HCT116 (cell line): ENCODE data around the gene MAP3K6.

Experiments
- CEBPB ChIP-seq: IDR thresholded peaks from 2 replicates; pipeline ENCODE4 v1.6.1; 2012; ENCODE audit warnings: low read depth
- EZH2 ChIP-seq: fragments of 200-600 bp; sonication (generic); IDR thresholded peaks from 2 replicates; pipeline ENCODE4 v1.6.1; 2017; ENCODE audit warnings: antibody characterized with exemption, mixed run types
- EZH2phosphoT487 ChIP-seq: fragments of 200-600 bp; IDR thresholded peaks from 2 replicates; pipeline ENCODE4 v1.6.1; 2018; ENCODE audit warnings: antibody characterized with exemption, borderline replicate concordance
- JUND ChIP-seq: IDR thresholded peaks from 2 replicates; pipeline ENCODE4 v1.6.1; 2012
- POLR2A ChIP-seq: IDR thresholded peaks from 2 replicates; pipeline ENCODE4 v1.7.0; 2011; ENCODE audit warnings: borderline replicate concordance; ENCODE audit not compliant: insufficient read depth, insufficient read length; ENCODE audit errors: extremely low read depth
- POLR2AphosphoS5 ChIP-seq: IDR thresholded peaks from 2 replicates; pipeline ENCODE4 v1.6.1; 2011; ENCODE audit warnings: mild to moderate bottlenecking, low read depth, low read length, moderate library complexity
- RAD21 ChIP-seq: IDR thresholded peaks from 2 replicates; pipeline ENCODE4 v1.6.1; 2012; ENCODE audit warnings: low read depth, mild to moderate bottlenecking
- SIN3A ChIP-seq: IDR thresholded peaks from 2 replicates; pipeline ENCODE4 v1.6.1; 2012; ENCODE audit warnings: low read depth
- ZBTB33 ChIP-seq: IDR thresholded peaks from 2 replicates; pipeline ENCODE4 v1.6.1; 2011; ENCODE audit warnings: mild to moderate bottlenecking, low read length, moderate library complexity; ENCODE audit not compliant: insufficient replicate concordance; ENCODE audit errors: extremely low read depth
- ZNF274 ChIP-seq: fragments of 200-500 bp; sonication (Bioruptor generic); IDR thresholded peaks from 2 replicates; pipeline ENCODE4 v1.6.1; 2014; ENCODE audit warnings: mild to moderate bottlenecking, low read depth, low read length, inconsistent platforms
- TF ChIP-seq, protein P1 (sequence below), 3 experiments: fragments of 200-600 bp in 1 of 3; sonication (generic) in 1 of 3; IDR thresholded peaks in 2 of 3; conservative IDR thresholded peaks in 1 of 3; 2 replicates each; pipeline ENCODE4 v1.5.1; 2012 to 2017; ENCODE audit warnings: low read depth in 2 of 3, low read length in 2 of 3, antibody characterized with exemption in 1 of 3, borderline replicate concordance in 1 of 3, control low read depth in 1 of 3, mild to moderate bottlenecking in 1 of 3, mixed read lengths in 1 of 3, mixed run types in 1 of 3, moderate library complexity in 1 of 3; ENCODE audit not compliant: insufficient read depth in 1 of 3

DNA sequence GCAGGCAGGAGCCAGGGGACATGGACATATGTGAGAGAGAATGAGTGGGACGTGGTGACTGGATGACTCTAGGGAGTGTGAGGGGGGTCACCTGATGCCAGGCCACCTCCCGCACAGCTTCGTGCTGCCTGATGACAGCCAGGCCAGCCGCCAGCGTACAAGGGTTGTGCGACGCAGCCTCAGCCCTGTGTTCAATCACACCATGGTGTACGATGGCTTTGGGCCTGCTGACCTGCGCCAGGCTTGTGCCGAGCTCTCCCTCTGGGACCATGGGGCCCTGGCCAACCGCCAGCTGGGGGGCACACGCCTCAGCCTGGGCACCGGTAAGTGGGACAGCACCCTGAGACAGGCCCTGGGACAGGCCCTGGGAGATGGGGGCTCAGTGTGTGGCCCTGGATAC, 13.6 kb downstream of the MAP3K6 start:
- TF ChIP-seq, protein P1, sequence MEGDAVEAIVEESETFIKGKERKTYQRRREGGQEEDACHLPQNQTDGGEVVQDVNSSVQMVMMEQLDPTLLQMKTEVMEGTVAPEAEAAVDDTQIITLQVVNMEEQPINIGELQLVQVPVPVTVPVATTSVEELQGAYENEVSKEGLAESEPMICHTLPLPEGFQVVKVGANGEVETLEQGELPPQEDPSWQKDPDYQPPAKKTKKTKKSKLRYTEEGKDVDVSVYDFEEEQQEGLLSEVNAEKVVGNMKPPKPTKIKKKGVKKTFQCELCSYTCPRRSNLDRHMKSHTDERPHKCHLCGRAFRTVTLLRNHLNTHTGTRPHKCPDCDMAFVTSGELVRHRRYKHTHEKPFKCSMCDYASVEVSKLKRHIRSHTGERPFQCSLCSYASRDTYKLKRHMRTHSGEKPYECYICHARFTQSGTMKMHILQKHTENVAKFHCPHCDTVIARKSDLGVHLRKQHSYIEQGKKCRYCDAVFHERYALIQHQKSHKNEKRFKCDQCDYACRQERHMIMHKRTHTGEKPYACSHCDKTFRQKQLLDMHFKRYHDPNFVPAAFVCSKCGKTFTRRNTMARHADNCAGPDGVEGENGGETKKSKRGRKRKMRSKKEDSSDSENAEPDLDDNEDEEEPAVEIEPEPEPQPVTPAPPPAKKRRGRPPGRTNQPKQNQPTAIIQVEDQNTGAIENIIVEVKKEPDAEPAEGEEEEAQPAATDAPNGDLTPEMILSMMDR (IDR thresholded peaks at IDR 0.05 in 2 of 3, conservative IDR thresholded peaks at IDR 0.05 in 1 of 3; ENCODE audit: borderline replicate concordance in 1 of 3, insufficient read depth in 1 of 3, low read depth in 2 of 3, low read length in 2 of 3), result no peak
- no peak for TF ChIP-seq EZH2
- no peak for TF ChIP-seq CEBPB
- no peak for TF ChIP-seq POLR2AphosphoS5
- no peak for TF ChIP-seq JUND
- no peak for TF ChIP-seq SIN3A
- no peak for TF ChIP-seq EZH2phosphoT487
- TF ChIP-seq POLR2A, result no peak
- TF ChIP-seq ZNF274, result no peak
- no peak for TF ChIP-seq ZBTB33
- no peak for TF ChIP-seq RAD21
